Non-pigmented ciliary epithelial cell (primary cell): ENCODE results near the gene GCLC.
"Not testable (repeated sequence)": the region's sequence is repeated elsewhere in the genome, so short reads cannot be mapped to it uniquely, and the experiment has no call there.

Experiments
- DNase-seq: peaks from one replicate; pipeline ENCODE4 v3.0.0-alpha.2; 2010; ENCODE audit warnings: low read depth

Gene GCLC

DNA sequence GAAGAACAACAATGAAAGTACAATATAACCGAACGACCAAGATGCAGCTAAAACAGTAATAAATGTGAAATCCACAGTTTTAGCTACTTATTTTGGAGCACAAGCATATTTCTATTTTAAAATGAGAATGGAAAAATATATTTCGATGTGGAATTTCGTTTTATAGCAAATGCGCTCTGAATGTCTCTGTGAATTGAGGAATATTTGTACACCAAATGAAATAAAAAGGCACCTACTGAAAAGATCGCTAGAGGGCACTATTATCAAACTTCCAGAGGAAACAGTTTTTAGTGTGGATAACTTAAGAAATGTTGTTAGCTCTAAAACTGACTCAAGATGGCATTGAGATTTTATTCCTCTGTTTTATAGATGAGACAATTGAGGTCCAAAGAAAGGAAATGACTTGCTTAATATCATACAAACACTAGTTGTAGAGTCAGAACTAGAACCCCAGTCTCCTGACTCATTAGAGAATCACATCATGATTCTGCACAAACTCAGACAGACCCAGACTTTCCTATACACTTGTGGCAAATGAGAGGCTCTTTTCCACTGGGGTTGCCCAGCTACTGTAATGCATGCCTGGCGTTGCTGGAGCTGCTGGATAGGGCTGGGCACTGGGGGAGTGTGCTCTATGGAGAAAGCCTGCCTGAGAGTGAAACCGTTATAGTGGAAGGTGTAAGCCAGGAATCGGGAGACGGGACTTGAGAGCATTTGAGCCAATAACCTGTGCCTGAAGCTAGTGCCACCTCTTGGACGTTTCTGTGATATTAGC is 51.9 kb downstream of the GCLC start:
- DNase-seq = no peak

- DNase-seq = no peak
Measured at GRCh38 chr6:53487080-53487479, 57.8 kb downstream of the GCLC start.

DNA sequence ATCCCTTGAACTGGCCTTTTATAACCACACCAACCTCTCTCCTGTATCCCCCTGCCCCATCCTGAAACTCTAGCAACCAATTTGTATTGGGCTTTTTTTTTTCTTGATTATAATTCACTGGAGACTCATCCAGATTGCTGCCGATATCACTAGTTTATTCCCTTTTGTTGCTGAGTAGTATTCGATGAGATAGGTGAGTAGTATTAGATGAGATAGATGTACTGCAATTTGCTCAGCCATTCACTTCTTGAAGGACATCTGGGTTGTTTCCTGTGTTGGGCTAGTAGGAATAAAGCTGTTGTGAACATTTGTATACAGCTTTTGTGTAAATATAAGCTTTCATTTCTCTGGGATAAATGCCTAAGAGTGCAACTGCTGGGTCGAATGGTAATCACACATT is 58.2 kb downstream of the GCLC start:
- DNase-seq = no peak

DNA sequence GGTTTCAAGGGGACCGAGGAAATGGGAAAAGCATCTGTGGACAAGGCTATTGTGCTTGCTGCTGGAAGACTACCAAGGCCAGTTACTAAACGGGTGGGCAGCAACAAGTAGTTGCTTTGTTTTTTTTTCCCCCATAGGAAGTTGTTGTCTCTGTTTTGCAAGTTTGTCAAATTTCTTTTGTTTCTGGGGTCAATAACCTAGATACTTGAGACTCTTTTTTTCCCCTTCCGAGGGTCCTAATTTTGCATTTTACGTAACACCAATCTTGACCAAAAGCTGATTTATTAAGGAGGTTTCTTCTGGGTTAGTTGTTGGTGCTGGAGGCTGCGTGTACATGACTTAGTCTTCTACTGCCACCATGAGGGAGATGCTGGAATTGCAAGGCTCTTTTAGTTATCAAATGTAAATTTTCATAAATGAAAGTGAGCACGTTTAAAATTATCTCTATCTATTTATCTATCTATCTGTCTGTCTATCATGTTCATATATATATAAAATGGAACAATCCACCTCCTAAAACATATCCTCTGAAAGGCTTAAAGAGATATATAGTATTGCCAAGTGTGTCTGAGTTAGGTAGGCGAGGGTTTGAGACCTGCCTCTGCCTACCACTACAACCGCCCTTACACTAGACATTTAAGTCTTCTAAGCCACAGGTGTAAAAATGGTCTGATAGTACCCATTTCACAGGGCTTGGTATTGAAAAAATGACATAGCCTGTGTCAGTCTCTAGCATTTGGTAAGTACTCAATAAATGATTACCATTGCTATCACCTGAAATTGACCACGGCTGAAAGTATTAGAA is 60.2 kb downstream of the GCLC start:
- DNase-seq = peak; percentile 46

- DNase-seq = no peak
Measured at GRCh38 chr6:53483423-53484353, 61.2 kb downstream of the GCLC start.

GRCh38 chr6:53481323-53481722 is 63.6 kb downstream of the GCLC start:
- DNase-seq = no peak

GRCh38 chr6:53480774-53481173 is 64.1 kb downstream of the GCLC start:
- DNase-seq = not testable (repeated sequence)

DNA sequence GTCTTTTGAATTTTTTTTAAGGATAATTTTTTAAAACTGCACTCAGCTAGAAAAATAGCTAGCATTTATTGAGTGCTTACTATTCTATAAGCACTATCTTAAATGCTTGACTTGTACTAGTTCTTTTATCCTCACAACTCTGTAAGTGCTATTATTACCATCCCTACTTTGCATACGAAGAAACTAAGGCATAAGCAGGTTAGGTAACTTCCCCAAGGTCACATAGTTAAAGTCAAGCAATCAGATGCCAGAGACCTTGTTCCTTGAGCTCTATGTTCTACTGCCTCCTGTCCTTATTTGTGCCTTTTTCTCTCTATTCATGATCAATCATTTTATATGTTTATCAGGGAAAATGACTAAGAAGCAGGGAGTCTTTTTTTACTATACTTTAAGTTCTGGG is 65.0 kb downstream of the GCLC start:
- no peak for DNase-seq

DNA sequence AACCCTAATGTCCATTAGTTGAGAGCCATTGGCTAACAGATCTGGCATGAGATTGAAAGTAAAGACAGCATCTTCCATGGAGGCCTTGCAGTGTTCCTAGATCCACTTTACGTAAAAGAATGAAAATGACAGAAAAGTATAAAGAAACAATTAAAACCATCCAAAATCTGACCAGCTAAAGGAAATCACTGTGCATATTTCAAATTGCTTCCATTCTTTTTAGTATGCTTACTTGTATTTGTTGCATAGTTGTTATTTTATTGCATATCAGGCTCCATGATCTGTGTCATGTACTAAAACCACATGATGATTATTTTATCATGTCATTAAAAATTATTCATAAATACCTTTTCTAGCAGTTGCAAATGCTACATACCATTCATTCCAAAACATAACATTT is 67.9 kb downstream of the GCLC start:
- DNase-seq = no peak

DNA sequence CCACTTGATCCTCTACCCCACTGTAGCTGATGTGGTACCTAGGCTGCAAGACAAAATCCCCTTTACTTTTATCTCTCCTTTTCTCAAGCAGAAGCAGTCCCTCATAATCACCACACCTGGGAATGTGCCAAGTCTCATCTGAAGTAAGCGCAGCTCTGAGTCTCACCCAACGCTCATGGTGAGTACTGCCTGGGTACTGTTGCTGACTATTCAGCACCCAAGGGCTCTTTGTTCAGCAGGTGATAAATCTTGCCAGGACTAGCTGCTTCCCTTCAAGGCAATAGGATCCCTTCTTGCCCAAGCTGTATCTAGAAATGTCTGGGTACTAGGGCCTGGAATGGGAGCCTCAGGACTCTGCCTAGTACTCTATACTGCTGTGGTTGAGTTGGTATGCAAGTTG is 70.9 kb downstream of the GCLC start:
- DNase-seq = no peak

- no peak for DNase-seq
Measured at GRCh38 chr6:53469163-53469562, 75.7 kb downstream of the GCLC start.

GRCh38 chr6:53466257-53466656 is 78.6 kb downstream of the GCLC start:
- DNase-seq = no peak

DNA sequence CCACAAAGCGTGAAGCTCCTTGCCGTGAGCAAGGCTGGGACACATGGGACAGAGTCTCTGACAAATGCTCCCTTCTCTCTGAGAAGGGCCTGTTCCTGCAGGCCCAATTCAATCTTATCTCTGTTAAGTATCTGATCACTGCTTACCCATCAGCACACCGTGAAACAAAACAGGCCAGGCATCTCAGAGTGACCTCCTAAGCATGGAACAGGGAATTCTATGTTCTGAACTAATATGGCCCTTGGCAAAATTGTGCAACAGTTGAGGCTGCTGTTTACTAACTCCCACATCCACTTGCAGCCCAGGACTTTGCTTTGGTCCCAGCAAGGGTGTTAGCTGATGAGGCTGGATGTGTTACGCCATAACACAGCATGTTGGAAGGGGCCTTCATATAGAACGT is 79.2 kb downstream of the GCLC start:
- DNase-seq = no peak

DNA sequence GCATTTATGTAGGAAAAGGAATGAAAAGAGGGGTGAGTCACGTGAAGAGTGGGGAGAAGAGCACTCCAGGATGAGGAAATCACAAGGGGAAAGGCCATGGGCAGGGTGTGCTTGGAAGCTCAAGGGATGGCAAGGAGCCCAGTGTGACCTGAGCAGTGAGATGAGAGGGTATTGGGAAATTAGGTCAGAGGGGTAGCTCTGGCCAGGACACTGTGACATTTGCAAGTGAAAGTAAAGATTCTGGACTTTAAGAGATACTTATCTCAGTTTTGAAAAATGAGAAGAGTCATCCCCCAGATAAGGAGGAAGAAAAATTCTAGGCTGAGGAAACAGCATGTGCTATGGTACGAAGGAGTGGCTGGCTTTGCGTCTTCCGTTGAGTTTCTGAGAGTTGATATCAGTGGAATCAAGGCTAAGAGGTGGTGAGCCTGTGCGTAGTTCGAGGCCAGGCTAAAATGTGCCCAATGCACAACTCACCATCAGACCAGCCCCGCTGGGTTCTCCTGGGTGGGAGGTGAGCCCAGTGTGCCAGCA is 79.9 kb downstream of the GCLC start:
- DNase-seq = no peak

DNA sequence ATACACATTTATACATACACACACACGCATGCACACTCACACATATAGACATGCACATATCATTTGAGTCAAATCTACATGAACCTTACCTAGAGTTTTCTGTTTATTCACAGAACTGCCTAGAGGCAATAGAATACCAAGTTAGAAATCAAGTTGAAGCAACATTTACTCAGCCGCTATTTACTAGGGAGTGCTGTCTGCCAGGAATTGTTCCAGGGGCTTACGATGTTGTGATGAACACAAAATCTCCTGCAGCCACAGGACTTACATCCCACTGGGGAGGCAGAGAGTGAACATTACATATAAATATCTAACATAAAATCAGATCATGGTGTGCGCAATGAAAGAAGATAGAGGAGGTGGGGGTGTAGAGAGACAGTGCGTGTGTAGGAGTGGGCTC is 80.4 kb downstream of the GCLC start:
- no peak for DNase-seq

DNA sequence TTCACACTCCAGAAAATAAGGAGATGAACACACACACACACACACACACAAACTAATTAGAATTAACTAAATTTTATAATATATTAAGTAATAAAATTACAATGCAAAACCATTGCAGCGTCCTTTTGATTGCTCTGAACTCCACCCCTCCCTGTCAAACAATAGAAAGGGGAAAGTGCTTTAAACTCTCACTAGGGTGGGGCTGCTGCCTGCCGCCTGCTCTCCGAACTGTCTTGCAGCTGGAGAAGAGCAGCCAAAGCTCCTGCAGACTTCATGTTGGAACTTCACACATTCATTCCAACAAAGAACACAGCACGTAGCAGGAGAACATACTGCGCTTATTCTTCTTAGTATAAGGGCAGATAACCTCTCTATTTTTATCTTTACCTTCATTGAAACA is 83.2 kb downstream of the GCLC start:
- no peak for DNase-seq

- no peak for DNase-seq
Measured at GRCh38 chr6:53461041-53461656, 83.8 kb downstream of the GCLC start.

DNA sequence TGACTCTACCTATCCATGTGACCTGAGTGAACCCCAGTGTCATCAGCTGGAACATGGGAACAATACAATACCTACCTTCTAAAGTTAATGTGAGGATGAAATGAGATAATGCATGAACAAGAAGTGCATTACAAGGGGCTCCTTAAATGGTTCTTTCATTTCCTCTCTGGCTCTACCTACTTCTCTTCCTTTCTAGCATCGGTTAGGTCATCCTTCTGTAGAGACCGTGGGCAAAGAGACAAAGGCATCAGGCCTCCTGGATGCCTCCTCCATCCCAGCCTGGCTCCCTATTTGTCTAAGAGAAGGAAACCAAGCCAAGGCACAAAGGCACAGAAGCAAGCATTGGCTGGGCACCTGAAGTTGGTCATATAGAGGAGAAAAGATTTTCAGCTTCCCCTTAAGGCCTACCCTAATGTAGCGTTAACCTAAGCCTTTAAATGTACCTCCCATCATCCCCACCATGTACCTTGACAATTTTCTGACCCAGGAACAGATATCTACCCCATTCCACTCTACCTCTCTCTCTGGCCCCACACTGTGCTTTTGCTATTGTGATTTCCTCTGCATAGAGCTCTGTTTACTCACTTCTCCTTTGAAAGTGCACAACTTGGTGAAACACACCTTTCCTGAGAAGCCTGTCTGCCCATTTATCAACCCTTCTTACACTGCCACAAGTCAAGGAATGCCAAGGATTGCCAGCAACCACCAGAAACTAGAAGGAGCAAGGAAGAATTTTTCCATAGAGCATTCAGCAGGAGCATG is 86.6 kb downstream of the GCLC start:
- DNase-seq = no peak

- no peak for DNase-seq
Measured at GRCh38 chr6:53456809-53457208, 88.1 kb downstream of the GCLC start.

- no peak for DNase-seq
Measured at GRCh38 chr6:53455678-53456077, 89.2 kb downstream of the GCLC start.

DNA sequence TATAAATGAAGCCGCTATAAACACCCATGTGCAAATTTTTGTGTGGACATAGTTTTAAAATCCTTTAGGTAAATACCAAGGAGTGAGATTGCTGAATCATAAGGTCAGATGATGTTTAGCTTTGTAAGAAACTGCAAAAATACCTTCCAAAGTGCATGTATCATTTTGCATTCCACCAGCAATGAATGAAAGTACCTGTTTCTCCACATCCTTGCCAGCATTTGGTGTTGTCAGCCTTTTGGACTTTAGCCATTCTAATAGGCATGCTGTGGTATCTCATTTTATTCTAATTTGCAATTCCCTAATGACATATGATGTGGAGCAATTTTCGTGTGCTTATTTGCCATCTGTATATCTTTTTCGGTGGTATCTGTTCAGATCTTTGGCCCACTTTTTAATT is 93.7 kb downstream of the GCLC start:
- DNase-seq = no peak
